Osteoblast (primary cell): ENCODE results near the gene CFAP99. TPM values are rescaled to one million over a fixed set of nuclear protein-coding genes. Genes with fewer than 3 reads are reported as not detected.

Experiments
- DNase-seq: peaks from one replicate; pipeline ENCODE4 v3.0.0; 2011; ENCODE audit warnings: low spot score, mixed read lengths; ENCODE audit not compliant: insufficient read length; ENCODE audit errors: missing footprints
- H2AFZ ChIP-seq: 2 replicates; pipeline ENCODE4 v1.6.0; 2011; ENCODE audit warnings: mild to moderate bottlenecking, low read length
- H3K27ac ChIP-seq: 2 replicates; pipeline ENCODE4 v1.5.1; 2011; ENCODE audit warnings: mild to moderate bottlenecking, low read depth, low read length, moderate library complexity
- H3K27me3 ChIP-seq: 2 replicates; pipeline ENCODE4 v1.6.0; 2012; ENCODE audit warnings: mild to moderate bottlenecking, control low read depth, inconsistent platforms, low read length, moderate library complexity; ENCODE audit not compliant: insufficient read depth
- H3K36me3 ChIP-seq: 2 replicates; pipeline ENCODE4 v1.5.1; 2011; ENCODE audit warnings: mild to moderate bottlenecking, low read length, control low read depth, moderate library complexity; ENCODE audit not compliant: insufficient read depth
- H3K4me1 ChIP-seq: 2 replicates; pipeline ENCODE4 v1.5.1; 2011; ENCODE audit warnings: mild to moderate bottlenecking, low read length, control low read depth, moderate library complexity; ENCODE audit not compliant: insufficient read depth
- H3K4me2 ChIP-seq: 2 replicates; pipeline ENCODE4 v1.6.0; 2011; ENCODE audit warnings: mild to moderate bottlenecking, low read length; ENCODE audit not compliant: insufficient read depth
- H3K4me3 ChIP-seq: fragments of 200-600 bp; sonication (generic); 3 replicates; pipeline ENCODE4 v1.5.1; 2012; ENCODE audit warnings: mild to moderate bottlenecking, low read length, inconsistent platforms; ENCODE audit not compliant: insufficient read depth
- H3K79me2 ChIP-seq: 2 replicates; pipeline ENCODE4 v1.6.0; 2012; ENCODE audit warnings: mild to moderate bottlenecking, low read length, control low read depth, inconsistent platforms; ENCODE audit not compliant: insufficient read depth
- H3K9me3 ChIP-seq: 2 replicates; pipeline ENCODE4 v1.5.1; 2011; ENCODE audit warnings: low read depth, low read length, control low read depth
- H4K20me1 ChIP-seq: 2 replicates; pipeline ENCODE4 v1.6.0; 2012; ENCODE audit warnings: mild to moderate bottlenecking, low read length, control low read depth; ENCODE audit not compliant: insufficient read depth
- total RNA-seq: library from RNA; depleted of rRNA; stranded (reverse); fragments of >200 nt; gene quantifications from 2 replicates; pipeline ENCODE4 v1.2.3, GENCODE V29; 2012
- TF ChIP-seq, protein P1 (sequence below): IDR thresholded peaks from 2 replicates; pipeline ENCODE4 v1.5.1; 2011; ENCODE audit warnings: mild to moderate bottlenecking, low read depth, low read length, moderate library complexity; ENCODE audit errors: extremely low read depth

Gene CFAP99
- total RNA-seq, 1 donor, result under 0.01 TPM

DNA sequence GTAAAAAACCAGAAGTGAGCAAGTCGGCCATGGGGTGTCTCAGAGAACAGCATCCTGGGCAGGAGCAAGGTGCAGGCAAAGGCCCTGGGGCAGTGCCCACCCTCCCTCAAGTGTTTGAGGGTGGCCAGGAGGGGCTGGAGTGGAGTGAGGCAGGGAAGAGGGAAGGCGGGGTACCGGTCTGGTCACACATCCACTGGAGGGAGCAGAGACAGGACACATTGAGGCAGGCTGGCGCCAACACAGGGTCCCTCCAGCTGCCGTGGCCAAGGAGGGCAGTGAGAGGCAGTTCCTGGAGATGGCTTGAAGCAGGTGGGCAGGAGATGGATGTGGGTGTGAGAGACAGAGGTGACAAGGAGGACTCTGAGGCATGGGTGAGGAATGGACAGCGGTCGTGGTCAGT, 29.8 kb downstream of the CFAP99 start:
- no peak for DNase-seq
- TF ChIP-seq, protein P1, sequence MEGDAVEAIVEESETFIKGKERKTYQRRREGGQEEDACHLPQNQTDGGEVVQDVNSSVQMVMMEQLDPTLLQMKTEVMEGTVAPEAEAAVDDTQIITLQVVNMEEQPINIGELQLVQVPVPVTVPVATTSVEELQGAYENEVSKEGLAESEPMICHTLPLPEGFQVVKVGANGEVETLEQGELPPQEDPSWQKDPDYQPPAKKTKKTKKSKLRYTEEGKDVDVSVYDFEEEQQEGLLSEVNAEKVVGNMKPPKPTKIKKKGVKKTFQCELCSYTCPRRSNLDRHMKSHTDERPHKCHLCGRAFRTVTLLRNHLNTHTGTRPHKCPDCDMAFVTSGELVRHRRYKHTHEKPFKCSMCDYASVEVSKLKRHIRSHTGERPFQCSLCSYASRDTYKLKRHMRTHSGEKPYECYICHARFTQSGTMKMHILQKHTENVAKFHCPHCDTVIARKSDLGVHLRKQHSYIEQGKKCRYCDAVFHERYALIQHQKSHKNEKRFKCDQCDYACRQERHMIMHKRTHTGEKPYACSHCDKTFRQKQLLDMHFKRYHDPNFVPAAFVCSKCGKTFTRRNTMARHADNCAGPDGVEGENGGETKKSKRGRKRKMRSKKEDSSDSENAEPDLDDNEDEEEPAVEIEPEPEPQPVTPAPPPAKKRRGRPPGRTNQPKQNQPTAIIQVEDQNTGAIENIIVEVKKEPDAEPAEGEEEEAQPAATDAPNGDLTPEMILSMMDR, result no peak
- no peaks in the 10 kb centered on the region for H3K27me3 ChIP-seq
- no peaks in the 10 kb centered on the region for H3K4me1 ChIP-seq
- no peaks in the 10 kb centered on the region for H3K36me3 ChIP-seq
- no peak overlapping the region for H3K4me2 ChIP-seq
- H3K27ac ChIP-seq, result no peak overlapping the region
- H2AFZ ChIP-seq, result no peak overlapping the region
- H4K20me1 ChIP-seq, result no peaks in the 10 kb centered on the region
- H3K79me2 ChIP-seq, result no peaks in the 10 kb centered on the region
- no peak overlapping the region for H3K4me3 ChIP-seq
- H3K9me3 ChIP-seq, result no peaks in the 10 kb centered on the region

- Histone ChIP-seq H3K79me2 (no peaks in the 10 kb centered on the region), H3K27me3 (no peaks in the 10 kb centered on the region), H3K4me1 (no peaks in the 10 kb centered on the region), H4K20me1 (no peaks in the 10 kb centered on the region), H3K4me3 (no peak overlapping the region), H3K4me2 (no peak overlapping the region), H2AFZ (no peak overlapping the region), H3K27ac (no peak overlapping the region), H3K36me3 (no peaks in the 10 kb centered on the region), H3K9me3 (no peaks in the 10 kb centered on the region)
- TF ChIP-seq, protein P1, result no peak
- DNase-seq, result peak; percentile 10
Observed at GRCh38 chr4:2449051-2449450, 30.3 kb downstream of the CFAP99 start.

- TF ChIP-seq, protein P1, result no peak
- no peaks in the 10 kb centered on the region for H3K4me1 ChIP-seq
- no peak overlapping the region for H3K4me3 ChIP-seq
- no peaks in the 10 kb centered on the region for H3K79me2 ChIP-seq
- H3K9me3 ChIP-seq, result no peaks in the 10 kb centered on the region
- no peaks in the 10 kb centered on the region for H3K36me3 ChIP-seq
- no peak overlapping the region for H3K27ac ChIP-seq
- DNase-seq, result peak; percentile 71
- H3K27me3 ChIP-seq, result no peaks in the 10 kb centered on the region
- no peak overlapping the region for H3K4me2 ChIP-seq
- H2AFZ ChIP-seq, result no peak overlapping the region
- H4K20me1 ChIP-seq, result no peaks in the 10 kb centered on the region
Observed at GRCh38 chr4:2449511-2450392, 31.0 kb downstream of the CFAP99 start.

DNA sequence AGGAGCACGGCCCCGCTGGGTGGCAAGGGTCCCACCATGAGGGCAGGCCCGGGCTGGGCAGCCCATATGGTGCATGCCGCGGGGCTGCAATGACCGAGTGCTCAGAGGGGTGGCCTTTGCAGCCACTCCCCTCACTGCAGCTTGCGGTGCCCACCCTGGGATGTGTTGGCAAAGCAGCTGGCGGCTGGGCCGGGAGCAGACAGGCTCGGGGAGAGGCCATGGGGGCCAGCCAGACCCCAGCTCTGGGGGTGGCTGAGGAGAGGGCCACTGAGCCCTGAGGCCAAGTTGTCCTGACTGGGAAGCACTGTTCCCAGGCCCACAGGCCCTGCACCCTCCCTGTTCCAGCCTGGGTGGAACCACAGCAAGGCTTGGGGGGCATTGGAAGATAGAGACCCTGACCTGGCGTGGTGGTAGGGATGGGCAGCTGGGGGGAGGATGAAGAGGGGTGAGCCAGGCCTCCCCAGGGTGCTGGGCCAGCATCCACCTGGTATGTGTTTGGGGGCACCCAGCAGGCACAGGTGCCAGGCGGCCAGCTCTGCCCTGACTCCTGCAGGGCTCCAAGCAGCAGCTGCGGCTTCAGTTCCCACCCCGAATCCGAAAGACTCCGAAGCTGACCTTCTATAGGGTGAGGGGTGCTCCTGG, 31.8 kb downstream of the CFAP99 start:
- Histone ChIP-seq H3K9me3 (no peaks in the 10 kb centered on the region), H3K4me2 (no peak overlapping the region), H3K27ac (no peak overlapping the region), H3K4me1 (no peaks in the 10 kb centered on the region), H2AFZ (no peak overlapping the region), H3K4me3 (no peak overlapping the region), H3K36me3 (no peaks in the 10 kb centered on the region), H3K79me2 (no peaks in the 10 kb centered on the region), H3K27me3 (no peaks in the 10 kb centered on the region), H4K20me1 (no peaks in the 10 kb centered on the region)
- TF ChIP-seq, protein P1, result no peak
- DNase-seq, result peak; percentile 41
